ENCODE results near the gene DDHD1. TPM values are rescaled to one million over a fixed set of nuclear protein-coding genes. Genes with fewer than 3 reads are reported as not detected.
"Not testable (repeated sequence)": the region's sequence is repeated elsewhere in the genome, so short reads cannot be mapped to it uniquely, and the experiment has no call there.

The DDHD1 gene
- total RNA-seq, 1 experiment from 2014 or later = 12.0 TPM

DNA sequence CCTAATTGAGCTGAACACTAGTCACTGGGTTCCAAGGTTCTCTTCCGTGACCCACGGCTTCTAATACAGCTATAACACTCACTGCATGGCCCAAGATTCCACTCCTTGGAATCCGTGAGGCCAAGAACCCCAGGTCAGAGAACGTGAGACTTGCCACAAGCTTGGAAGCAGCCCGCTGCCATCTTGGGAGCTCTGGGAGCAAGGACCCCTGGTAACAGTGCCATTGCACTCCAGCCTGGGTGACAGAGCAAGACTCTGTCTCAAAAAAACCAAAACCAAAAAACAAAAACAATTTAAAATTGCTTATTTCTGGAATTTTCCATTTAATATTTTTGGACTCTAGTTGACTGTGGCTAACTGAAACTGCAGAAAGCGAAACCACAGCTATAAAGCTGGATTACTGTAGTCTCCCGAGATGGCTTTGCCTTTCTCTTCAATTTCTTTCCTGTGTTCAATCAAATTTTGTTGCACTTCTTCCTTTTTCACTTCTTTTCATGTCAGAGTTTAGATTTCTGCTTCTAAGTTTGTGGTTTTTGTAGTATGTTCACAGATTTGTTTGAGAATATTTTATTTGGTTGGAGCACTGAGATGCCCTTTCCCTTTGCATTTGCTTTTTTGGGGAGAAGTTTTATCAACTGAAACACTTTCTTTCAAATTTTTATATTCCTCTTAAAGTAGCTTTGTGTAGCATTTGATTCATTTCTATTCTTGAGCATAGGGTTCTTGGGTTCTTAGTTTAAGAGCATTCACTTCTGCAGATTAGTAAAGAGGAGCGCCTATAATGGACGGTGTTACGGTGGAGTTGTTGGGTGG lies 44.6 kb downstream of the DDHD1 start:
- DNase-seq (ENCODE audit: low read depth) = peak; percentile 22

DNA sequence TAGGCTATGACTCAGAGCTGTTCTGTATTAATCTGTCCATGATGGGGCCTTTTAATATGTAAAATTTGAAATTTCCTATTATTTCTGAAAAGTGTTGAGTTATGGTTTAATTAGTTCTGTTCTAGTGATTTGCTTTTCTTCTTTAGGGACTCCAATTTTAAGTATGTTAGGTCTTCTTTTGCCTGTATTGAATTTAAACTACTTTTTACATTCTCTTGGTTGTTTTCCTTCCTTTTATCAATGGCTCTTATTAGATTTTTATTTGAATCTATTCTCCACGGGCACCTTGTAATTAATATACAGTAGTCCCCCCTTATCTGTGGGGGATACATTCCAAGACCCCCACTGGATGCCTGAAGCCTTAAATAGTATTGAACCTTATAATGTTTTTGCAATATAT lies 46.4 kb downstream of the DDHD1 start:
- DNase-seq (ENCODE audit: low read depth) = no peak

DNA sequence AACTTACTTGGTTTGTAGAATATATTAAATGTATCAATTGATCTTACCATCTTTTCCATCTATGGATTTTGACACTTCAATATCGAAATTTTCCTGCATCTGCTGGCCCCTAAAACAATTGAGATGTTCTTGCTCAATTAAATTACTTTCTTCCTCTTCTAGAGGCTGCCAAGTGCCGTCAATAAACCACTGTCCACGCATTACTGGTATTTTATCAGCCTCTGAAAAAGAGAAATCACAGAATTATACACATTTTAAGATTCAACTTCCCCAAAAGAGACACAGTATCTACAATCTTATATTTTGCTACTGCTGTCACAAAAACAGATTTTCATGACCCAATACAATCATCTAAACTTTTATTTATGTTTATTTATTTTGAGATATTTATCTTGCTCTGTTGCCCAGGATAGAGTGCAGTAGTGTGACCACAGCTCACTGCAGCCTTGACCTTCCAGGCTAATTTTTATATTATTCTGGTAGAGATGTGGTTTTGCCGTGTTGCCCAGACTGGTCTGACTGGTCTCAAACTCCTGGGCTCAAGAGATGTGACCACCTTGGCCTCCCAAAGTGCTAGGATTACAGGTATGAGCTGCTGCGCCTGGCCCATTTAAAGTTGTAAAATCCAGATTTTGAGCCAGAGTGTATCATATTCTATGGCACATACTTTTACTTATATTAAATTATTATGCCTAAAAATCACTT lies 49.3 kb downstream of the DDHD1 start:
- no peak for DNase-seq (ENCODE audit: low read depth)

DNA sequence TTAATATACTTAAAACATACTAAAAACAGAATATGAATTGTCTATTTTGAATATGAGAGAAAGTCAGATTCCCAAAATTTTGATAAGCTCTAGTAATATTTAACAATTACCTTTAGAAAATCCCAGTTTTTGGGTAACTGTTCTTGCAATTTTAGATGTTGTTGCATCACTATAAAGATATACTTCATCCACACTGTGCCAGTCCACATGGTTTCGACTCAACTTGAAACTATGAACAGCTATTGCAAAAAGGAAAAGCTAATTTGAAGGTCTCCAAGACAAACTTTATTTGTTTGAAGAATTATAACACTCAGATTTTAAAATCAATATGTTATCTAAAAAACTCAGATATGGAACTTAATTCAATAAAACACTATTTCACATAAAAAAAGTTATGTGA lies 59.9 kb downstream of the DDHD1 start:
- no peak for DNase-seq (ENCODE audit: low read depth)

DNA sequence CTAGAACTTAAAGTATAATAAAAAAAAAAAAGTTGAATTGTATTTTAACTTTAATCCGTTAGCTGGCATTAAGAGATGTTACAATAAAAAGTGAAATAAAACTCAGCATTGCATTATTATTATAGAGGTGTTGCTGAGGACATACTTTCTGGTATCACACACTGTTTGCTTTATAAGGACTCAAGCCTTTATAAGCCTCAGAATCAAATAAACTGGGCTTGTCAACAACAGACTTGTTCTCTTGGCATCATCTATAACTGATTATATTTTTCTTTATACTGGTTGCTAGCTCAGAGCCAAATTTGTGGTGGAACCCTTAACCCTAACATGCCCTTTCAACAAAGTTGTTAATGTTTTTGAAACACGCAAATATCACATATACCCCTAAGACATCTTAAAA lies 62.3 kb downstream of the DDHD1 start:
- no peak for DNase-seq (ENCODE audit: low read depth)

DNA sequence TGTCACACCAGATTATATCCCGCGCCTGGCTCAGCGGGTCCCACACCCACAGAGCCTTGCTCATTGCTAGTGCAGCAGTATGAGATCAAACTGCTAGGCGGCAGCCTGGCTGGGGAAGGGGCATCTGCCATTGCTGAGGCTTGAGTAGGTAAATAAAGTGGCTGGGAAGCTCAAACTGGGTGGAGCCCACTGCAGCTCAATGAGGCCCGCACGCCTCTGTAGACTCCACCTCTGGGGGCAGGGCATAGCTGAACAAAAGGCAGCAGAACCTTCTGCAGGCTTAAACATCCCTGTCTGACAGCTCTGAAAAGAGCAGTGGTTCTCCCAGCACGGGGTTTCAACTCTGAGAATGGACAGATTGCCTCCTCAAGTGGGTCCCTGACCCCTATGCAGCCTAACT lies 68.2 kb downstream of the DDHD1 start:
- DNase-seq (ENCODE audit: low read depth) = not testable (repeated sequence)

DNA sequence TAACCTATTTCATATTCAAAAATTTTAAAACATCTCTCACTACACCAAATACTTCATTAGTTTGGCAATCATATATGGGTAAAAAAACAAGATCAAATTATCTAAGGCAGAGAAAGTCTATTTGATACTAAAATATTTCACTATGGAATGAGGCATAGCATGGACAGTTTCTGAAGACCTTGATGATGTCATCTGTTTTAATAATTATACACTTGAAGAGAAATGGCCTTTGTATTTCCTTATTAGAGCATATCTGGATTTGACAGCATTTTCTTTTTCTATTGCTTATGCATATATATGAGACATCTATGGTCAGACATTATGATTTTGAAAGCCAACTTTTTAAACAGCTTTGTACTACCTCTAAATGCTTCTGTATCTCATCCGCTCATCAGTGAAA lies 88.6 kb downstream of the DDHD1 start:
- no peak for DNase-seq (ENCODE audit: low read depth)

DNA sequence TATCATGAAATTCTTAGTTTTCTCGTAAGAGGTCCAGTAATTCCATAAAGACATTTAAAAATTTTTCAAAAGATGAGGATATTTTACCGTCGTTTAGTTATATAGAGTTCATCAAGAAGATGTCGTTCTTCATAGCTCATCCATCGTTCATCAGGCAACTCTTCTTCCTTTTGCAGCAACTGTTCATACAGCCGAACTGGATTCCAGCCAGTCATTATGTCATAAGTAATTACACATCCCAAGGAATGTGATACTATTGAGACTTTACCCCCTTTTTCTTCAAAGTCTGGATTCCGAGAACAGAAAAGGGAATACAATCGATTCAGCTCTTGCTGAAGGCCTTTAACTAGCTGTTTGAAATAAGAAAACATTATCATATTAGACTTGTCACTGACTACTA lies 90.3 kb downstream of the DDHD1 start:
- no peak for DNase-seq (ENCODE audit: low read depth)

DNA sequence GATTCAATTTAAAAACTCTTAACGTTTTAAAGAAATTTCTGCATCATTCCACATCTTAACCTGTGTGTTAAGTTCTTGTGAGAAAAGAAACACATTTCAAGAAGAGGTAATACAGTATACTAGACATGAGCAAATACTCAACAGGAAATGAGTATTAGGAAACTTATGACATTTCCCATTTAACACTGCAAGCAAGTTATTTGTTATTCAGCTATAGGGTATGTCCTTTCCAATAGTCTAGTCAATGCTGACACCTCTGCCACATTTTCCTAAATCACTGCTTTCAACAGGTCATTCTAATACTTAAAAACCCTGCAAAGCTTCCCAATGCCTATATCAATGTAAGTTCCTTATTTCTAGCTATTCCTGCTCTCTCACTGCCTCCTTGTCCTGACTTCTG lies 93.1 kb downstream of the DDHD1 start:
- no peak for DNase-seq (ENCODE audit: low read depth)

DNA sequence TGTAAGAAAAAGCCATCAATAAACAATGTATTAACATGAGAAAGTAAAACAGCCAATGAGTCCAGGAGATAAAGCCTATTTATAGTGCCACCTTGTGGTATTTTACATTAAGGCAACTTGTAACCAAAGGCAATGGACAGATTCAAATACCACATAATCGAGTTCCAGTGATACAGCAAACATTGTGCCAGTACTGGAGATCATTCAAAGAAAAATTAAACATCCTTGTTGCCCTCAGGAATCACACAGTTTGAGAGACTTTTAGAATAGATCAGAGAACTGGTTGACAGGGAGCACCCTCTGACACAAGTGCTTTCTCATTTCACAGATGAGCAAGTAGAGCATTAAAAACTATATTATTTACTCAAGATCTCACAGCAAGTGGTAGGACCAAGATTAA lies 98.1 kb downstream of the DDHD1 start:
- DNase-seq (ENCODE audit: low read depth) = peak; percentile 20

DNA sequence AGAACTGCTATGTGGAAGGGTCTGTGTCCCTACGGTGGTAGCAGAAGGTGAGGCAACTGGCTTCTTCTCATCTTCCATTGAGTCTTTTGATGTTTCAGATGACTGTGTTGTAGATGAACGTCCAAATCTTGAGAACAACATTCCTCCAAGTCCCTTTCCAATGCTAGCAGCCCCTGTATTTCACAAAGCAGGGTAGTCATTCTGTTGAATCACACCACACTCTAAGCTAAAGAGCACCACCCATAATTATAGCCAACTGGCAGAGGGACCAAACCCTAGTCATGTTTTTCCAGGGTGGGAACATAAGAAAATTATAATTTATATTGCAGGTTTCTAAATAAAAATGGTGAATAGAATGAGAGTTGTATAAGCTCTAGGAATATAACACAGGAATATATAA lies 98.7 kb downstream of the DDHD1 start:
- DNase-seq (ENCODE audit: low read depth) = no peak

DNA sequence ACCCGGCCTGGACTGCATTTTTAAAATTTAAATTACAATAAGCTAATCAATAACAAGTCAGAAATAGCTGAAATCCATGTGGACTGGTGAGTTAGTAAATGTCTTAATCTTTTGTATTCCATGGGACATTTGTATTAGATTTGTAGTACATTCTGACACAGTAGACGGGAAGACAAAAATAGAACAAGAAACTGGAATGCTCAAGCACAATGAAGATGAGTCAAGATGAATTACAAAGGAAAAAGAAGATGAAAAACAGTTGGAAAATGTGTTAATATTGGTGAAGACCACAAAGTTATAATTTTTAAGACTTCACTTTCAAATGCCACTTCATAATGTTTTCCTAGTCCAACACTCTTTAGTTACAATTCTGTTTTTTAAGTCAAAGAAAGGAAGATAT lies 104.5 kb downstream of the DDHD1 start:
- DNase-seq (ENCODE audit: low read depth) = no peak

DNA sequence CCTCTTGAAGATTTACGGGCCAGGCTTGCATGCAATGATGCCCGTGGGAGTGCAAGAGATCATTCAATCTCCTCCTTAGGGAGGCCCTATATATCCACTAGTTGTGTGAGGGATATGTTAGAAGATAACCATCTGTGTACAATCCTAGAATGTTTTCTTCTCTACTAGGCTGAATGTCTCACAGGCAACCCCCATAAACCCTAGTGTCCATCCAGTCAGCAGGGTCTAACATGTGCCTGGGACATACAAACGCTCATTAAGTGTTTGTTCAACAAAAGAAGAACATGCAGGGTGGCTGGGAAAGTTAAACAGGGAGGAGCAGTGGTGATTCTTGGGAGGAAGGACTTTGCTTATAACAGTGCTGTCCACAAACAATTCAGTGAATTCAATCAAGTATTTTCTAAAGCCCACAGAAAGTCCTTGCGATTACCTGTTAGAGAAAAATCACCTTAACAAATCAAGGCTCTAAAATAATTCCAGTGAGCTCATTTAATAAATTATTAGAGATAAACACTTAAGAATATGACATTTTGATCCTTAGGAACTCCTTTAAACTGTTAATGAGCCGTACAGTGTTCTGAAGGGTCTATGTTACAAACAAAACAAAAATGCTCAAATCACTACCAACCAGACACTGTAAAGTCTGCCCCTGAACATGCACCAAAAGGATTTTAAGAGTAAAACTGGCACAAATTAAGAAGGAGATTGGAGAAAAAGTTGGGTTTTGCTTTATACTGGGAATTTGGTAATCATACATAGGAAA lies 105.6 kb downstream of the DDHD1 start:
- DNase-seq (ENCODE audit: low read depth) = no peak

DNA sequence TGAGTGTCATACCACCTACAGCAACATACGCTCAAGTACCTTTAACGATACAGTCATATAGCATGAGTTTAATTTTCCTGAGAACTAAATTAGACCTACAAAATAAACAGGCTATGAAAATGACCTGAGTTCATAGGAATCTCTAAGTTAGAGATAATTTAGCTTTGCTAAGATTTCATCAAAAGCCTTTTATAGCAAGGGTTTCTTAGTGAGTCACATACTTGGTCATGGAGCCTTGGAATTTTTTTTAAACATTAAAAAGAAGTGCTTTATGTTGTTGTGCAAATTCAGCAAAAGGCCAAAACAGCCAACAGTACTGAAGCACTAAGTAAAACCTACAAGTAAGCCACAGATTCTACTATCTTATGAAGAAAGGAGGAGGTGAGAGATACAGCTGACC lies 108.6 kb downstream of the DDHD1 start:
- no peak for DNase-seq (ENCODE audit: low read depth)

DNA sequence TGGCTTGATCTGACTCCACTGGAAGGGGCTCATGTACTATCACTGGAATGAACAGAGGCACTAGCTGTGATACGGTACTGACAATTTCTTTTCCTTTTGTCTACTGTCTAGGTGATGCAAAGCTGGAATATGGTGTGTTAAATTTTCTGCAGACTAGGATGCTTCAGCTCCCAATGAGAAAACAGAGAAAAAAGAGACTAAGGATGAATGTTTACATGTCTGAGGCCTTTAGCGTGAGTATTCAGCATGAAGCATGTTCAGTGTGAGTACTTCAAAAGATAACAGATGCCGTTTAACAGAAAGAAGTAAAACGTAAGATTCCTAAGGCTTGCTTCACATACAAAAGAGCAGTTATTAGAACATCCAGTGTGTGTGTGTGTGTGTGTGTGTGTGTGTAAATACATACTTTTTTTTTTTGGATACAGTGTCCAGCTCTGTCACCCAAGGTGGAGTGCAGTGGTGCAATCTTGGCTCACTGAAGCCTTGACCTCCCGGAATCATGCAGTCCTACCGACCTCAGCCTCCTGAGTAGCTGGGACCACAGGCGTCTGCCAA lies 110.0 kb downstream of the DDHD1 start:
- DNase-seq (ENCODE audit: low read depth) = no peak

DNA sequence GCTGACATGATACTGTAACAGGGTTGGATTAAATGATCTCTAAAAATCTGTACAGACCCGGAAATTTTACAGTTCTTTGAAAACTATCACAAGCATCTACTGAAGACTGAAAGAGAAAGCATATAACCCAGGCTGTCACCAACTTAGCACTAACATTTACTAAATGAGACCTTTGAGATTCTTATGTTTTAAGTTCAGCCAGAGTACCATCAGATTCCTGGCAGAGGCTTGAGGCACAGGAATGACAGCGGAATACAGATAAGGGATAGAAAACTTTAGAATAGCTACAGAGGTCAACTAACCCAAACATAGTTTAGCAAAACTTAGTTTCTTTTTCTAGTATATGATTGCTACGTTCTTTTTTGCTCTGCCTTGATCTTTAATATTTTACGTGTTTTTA lies 110.6 kb downstream of the DDHD1 start:
- no peak for DNase-seq (ENCODE audit: low read depth)

DNA sequence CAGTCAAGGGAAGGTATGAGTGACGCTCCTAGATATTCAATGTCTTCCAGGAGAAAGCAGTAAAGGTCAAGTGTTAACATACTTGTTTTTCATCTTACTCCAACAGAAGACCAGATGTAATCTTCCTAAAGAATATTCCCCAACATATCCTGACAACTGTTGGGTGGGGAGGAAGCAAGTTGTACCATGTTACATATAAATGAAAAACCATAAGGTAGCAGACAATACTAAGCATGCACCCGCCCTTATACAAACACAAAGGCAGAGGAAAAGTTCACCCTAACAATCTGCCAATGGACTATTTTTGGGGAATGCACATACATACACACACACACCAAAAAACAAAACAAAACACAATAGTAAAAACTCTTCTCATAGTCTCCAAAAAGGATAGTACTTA lies 112.1 kb downstream of the DDHD1 start:
- DNase-seq (ENCODE audit: low read depth) = no peak

DNA sequence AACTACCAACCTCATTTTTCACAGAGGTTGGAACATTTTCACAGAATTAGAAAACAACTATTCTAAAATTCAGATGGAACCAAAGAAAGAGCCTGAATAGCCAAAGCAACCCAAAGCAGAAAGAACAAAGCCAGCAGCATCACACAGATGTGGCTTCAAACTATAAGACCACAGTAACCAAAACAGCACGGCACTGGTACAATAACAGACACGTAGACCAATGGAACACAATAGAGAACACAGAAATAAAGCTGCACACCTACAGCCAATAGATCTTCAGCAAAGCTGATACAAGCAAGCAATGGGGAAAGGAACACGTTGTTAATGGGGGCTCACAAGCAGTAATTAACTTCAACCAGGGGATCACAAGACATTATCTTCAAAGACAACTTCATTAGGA lies 114.5 kb downstream of the DDHD1 start:
- no peak for DNase-seq (ENCODE audit: low read depth)

DNA sequence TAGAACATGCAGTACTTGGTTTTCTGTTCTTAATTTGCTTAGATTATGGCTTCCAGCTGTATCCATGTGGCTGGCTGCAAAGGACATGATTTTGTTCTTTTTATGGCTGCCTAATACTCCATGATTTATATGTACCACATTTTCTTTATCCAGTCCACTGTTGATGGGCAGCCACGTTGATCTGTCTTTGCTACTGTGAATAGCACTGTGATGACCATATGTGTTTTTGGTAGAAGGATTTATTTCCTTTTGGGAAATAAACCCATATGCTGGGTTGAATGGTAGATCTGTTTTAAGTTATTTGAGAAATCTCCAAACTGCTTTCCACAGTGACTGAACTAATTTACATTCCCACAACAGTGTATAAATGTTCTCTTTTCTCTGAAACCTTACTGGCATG lies 116.1 kb downstream of the DDHD1 start:
- DNase-seq (ENCODE audit: low read depth) = no peak

DNA sequence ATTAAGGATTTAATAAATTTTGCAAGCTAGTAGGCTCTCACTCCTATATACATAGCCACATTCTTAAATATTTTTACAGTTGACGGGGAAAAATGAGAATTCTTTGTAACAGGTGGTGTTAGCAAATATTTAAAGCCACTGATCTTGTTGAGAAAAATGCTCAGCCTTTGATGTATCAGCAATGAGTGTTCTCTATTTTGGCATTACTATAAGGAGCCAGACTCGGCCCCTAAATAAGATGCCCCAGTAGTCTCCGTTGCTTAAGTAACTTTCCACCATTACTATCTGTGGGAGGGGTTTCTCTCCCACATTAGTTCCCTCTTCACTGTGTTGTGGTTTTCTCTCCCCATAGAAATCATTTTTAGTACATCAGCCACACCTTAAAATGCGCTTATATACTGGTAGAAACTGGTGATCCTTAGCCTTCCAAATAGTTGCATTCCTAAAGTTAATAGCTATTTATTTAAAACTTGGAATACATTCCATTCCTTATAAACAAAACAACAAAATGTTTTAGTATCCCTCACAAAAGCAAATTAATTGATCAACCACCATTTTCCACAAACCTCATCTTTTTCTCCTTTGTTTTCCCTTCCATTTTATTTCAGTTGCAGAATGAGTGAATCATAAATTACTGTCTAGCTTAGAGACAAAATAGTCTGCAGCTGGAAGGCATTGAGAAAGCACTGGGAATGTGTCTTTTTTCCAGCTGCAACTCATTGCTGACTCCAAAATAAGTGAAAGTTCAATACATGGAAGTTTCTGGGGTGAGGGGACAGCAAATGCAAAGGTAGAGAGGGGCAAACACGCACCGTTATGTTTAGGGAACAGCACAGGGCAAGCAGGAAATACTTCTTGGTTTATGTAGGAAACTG lies 117.5 kb downstream of the DDHD1 start:
- DNase-seq (ENCODE audit: low read depth) = no peak

DNA sequence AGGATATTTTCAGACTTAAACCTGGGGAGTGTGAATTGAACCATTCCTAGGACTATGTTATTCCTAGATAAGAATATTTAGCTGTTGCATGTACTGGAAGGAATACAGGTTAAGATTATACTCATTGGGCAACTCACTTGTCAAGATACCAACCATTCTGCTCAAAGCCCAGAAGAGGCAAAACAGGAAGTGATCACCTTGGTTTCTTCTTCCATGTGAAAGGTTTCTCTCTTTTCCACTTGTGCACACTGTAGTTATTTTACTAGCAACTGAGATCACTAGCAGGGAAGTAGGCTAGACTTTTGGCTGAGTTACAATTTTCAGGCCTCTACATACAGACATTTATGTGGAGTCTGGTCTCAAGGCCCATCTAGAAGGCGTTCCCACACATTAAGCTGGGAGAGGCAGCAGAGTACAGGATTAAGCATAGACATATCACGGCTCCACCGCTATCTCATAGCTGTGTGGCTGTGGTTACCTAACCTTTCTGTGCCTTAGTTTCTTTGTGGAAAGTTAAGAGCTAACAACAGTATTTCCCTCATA lies 118.4 kb downstream of the DDHD1 start:
- DNase-seq (ENCODE audit: low read depth) = no peak
